CD4-positive, alpha-beta T cell treated with Interferon alpha-2 for 1 hour (primary cell): ENCODE data around the gene VIPR2.

Experiments
- DNase-seq, 2 donors: peaks; one replicate each; pipeline ENCODE4 v3.0.0-alpha.2; 2020 to 2022

Gene VIPR2

GRCh38 chr7:159156436-159157245, 12.0 kb upstream of the VIPR2 start:
- no peak for DNase-seq

DNA sequence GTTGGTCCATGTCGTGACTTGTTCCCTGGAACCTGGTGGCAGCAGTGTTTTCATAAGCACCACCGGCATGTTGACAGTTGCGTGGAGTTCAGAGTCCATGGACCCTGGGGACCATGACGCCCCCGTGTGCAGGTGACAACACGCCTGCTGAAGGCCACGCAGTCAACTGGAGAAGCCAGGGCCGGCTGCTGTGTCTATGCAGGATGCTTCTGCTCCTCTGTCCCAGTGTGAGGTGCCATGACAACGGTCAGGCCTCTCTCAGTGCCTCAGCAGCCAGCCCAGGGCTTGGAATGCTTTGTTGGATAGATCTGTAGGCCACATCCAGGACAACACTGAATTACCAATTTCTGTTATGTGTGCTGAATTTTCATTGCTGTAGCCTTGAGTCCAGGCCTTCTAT, 10.7 kb upstream of the VIPR2 start:
- no peak for DNase-seq

DNA sequence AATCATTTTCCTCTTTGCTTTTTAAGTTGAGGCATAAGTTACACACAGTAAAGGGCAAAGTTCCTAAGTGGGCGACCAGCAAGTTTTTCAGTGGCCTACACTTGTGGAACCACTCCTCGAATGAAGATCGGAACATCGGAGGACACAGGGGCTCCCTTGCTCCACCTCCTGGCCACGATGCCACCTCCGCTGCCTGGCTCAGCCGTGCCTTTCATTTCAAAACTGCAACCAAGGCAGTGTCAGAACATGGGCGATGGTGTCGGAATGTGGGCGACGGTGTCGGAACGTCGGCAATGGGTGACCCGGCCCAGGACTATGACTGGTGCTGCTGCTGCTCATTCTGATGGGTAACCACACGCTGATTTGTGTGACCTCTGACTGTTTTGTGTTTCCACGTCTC, 9.6 kb upstream of the VIPR2 start:
- no peak for DNase-seq

GRCh38 chr7:159153511-159153910, 8.8 kb upstream of the VIPR2 start:
- no peak for DNase-seq

DNA sequence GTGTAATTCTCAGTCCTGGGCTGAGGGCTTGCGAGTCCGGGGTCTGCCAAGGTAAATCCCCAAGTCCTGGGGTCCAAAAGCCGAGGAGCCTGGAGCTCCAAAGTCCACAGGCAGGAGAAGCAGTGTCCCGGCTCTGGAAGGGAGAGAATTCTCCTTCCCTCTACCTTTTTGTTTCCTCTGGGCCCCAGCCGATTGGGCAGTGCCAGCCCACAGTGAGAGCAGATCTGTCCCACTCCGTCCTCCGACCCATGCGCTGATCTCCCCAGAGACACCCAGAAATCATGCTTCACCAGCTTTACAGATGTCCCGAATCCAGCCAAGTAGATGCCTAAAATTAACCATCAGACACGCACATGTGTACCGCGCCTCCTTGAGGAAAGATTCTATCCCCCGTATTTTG, 8.1 kb upstream of the VIPR2 start:
- DNase-seq, result no peak

GRCh38 chr7:159151231-159151630, 6.6 kb upstream of the VIPR2 start:
- no peak for DNase-seq

- DNase-seq, result no peak
These were observed 4.8 kb upstream of the VIPR2 start for GRCh38 chr7:159149488-159149887.

DNA sequence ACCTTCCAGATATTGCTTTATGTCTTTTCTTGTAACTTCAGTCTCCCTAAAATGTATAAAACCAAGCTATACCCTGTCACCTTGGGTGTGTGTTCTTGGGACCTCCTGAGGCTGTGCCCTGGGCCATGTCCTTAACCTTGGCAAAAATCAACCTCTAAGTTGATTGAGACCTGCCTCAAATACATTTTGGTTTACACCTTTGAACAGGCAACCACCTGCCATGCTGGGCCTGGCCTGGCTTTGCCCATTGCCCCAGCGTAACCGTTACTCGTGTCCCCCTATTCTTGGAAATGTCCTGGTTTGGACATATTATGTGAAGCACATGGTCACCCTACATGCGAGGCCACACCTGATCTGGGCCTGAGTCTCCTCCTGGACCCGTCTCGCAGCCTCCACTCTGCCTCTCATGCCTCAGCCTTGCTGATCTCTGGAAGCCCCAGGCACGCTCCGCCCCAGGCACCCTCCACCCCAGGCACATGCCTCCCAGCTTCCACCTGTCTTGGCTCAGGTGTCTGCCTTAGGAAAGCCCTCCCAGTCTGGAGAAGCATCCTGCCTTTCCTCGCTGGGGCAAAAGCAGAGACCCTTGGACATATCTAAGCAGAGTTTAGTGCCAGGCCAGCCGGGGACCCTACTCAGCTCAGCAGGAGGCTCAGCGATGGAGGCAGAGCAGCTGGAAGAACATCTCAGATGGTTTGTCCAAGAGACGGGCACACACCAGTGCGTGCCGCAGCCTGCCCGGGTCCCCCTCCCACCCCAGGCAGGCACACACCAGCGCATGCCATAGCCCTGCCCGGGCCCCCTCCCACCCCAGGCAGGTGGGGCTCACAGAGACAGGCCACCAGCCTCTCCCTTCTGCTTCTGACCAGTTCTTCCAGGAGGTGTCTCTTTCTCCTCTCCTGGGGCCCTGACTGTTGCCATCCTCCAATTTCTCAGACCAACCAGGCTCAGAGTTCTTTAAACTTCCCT, 4.0 kb upstream of the VIPR2 start:
- DNase-seq, result no peak

- DNase-seq, result no peak
These were observed 3.0 kb upstream of the VIPR2 start for GRCh38 chr7:159147687-159148086.

GRCh38 chr7:159147246-159147645, 2.6 kb upstream of the VIPR2 start:
- DNase-seq, result no peak

- DNase-seq, result no peak
These were observed 1.6 kb upstream of the VIPR2 start for GRCh38 chr7:159146084-159146858.

DNA sequence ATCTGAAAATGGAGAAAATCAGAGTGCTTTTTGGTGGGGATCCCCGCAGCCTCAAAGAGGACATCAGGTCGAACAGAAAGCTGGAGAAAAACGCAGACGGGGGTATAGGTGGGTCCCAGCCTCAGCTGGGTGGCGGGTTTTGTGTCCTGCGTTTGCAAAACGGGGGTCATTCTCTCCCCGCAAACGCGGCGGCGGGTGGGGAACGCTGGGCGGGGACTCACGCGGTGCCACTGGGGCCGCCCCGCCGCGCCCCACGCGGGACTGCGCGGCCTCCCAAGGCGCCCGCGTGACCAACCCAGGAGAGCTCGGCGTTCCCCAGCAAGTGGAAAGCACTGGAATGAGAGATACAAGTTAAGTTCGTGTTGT, 806 bp upstream of the VIPR2 start:
- no peak for DNase-seq

DNA sequence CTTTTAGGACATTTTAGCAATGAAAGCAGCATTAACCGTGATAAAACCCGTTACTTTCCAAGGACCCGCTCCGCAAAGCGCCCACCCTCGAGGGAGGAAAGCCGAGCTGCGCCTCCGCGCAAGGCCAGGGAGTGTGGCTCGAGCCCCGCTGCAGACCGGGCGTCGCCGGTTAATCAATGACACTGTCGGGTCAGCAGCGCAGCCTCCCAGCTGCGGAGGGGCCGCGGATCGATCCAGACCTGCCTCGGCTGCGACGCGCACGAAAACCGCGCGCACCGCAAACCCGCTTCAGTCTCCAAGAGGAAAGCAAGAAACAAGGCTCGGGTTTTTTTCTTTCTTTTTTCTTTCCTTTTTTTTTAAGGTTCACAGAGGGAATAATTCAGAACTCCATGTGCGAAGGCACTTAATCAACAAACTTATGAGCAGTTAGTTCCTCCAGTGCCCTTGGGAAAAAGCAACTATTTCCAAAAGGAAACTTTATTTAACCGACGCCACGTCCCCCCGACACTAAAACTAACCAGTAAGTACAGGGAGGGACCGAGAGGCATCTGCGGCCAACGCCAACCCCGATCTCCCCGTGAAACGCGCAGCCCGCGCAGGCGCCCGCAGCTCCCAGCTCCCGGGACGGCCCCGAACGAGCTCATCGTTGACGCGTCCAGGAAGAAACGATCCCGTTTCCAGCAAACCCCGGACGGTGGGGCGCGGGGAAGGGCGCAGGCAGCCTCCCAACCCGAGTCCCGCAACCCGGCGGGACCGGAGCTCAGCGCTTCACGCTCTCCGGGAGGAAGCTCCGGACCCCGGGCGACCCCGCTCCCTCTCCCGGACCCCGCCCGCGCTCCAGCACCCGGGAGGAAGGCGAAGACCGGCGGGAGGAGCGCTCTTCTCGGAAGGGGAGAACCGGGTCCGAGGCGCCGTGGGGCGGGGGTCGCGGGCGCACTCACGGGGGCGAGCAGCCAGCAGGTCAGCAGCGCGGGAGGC, 598 bp downstream of the VIPR2 start:
- no peak for DNase-seq

- no peak for DNase-seq
These were observed 1.9 kb downstream of the VIPR2 start for GRCh38 chr7:159142730-159143129.

DNA sequence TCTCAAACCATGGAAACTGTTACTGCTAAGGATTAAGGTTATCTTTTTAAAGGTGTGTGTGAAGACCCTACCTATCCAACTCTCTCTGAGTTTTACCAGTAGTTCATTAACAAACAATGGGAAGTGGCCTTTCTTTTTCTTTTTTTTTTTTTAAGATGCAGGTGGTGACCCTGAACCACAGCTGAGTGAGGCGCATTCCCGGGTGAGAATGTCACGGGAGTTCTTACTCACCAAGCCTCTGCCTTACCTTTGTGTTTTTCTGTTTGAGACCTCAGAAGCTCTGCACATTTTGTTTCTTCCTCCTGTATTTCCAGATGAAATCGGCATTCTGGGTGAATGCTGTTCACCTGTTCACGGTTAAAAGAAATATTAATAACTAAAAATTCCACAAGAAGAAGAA, 2.5 kb downstream of the VIPR2 start:
- DNase-seq, result no peak

DNA sequence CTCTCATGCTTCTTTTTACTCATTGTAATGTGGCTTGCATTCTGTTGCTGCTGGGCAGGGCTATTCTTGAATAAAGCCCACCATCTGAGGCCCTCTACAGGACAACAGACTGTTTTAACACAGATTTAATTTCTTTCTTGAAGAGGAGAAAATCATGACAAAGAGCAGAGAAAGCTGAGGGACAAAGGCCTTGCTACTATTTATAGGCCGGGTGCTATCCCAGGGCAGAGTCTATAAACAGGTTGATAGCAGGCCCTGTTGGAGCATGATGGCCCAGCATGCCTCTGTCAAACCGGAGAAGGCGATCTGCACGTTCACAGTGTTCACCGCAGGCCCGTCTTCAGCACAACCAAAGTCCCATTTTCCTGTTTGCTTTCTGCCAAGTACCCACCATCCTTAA, 3.0 kb downstream of the VIPR2 start:
- DNase-seq, result no peak

GRCh38 chr7:159141167-159141566, 3.5 kb downstream of the VIPR2 start:
- DNase-seq, result no peak

- no peak for DNase-seq
These were observed 4.3 kb downstream of the VIPR2 start for GRCh38 chr7:159140170-159140910.

GRCh38 chr7:159139639-159140038, 5.0 kb downstream of the VIPR2 start:
- no peak for DNase-seq

- no peak for DNase-seq
These were observed 5.5 kb downstream of the VIPR2 start for GRCh38 chr7:159139202-159139601.

GRCh38 chr7:159138508-159138907, 6.2 kb downstream of the VIPR2 start:
- no peak for DNase-seq
